G401 (cell line): Measurements from ENCODE around the gene OLA1. TPM values are rescaled to one million over a fixed set of nuclear protein-coding genes. Genes with fewer than 3 reads are reported as not detected.

Experiments
- DNase-seq: peaks from one replicate; pipeline ENCODE4 v3.0.0-alpha.2; 2015; ENCODE audit warnings: low spot score
- in situ Hi-C: cut with HindIII; loops from 2 replicates; pipeline ENCODE4 v1.10.0; 2016; ENCODE audit warnings: low sequenced_read_pairs, mixed read lengths
- total RNA-seq: library from RNA; depleted of rRNA; stranded (reverse); fragments of >200 nt; shearing (Covaris generic); gene quantifications from 2 replicates; pipeline ENCODE4 v1.2.3, GENCODE V29; 2014

The OLA1 gene
- total RNA-seq, 1 experiment from 2014 or later, result 250 TPM

- DNase-seq, result no peak
- in situ Hi-C loops, result no loop called here
Observed at GRCh38 chr2:174051741-174052583, 196.4 kb downstream of the OLA1 start.

GRCh38 chr2:174051068-174051467, 197.3 kb downstream of the OLA1 start:
- in situ Hi-C loops, result no loop called here
- no peak for DNase-seq

- DNase-seq, result no peak
- in situ Hi-C loops, result no loop called here
Observed at GRCh38 chr2:174049895-174050294, 198.4 kb downstream of the OLA1 start.

- in situ Hi-C loops, result no loop called here
- DNase-seq, result no peak
Observed at GRCh38 chr2:174048243-174048642, 200.1 kb downstream of the OLA1 start.

- no peak for DNase-seq
- in situ Hi-C loops, result no loop called here
Observed at GRCh38 chr2:174047746-174048145, 200.6 kb downstream of the OLA1 start.

- DNase-seq, result no peak
- in situ Hi-C loops, result no loop called here
Observed at GRCh38 chr2:174046172-174046571, 202.2 kb downstream of the OLA1 start.

- in situ Hi-C loops, result no loop called here
Observed at GRCh38 chr2:174044556-174044955, 203.8 kb downstream of the OLA1 start.

GRCh38 chr2:174040417-174040701, 208.0 kb downstream of the OLA1 start:
- DNase-seq, result no peak
- in situ Hi-C loops, result no loop called here

More at GRCh38 chr2:174044556-174044955, 203.8 kb downstream of the OLA1 start:
- no peak for DNase-seq

- in situ Hi-C loops, result no loop called here
- peak; percentile 84 for DNase-seq
Observed at GRCh38 chr2:174039551-174040416, 208.5 kb downstream of the OLA1 start.

GRCh38 chr2:174038462-174038861, 209.9 kb downstream of the OLA1 start:
- in situ Hi-C loops, result no loop called here
- DNase-seq, result no peak

- no peak for DNase-seq
- in situ Hi-C loops, result no loop called here
Observed at GRCh38 chr2:174036825-174037224, 211.5 kb downstream of the OLA1 start.

- in situ Hi-C loops, result no loop called here
Observed at GRCh38 chr2:174035981-174036742, 212.2 kb downstream of the OLA1 start.

GRCh38 chr2:174035117-174035635, 213.2 kb downstream of the OLA1 start:
- in situ Hi-C loops, result no loop called here
- no peak for DNase-seq

More at GRCh38 chr2:174035981-174036742, 212.2 kb downstream of the OLA1 start:
- DNase-seq, result no peak

GRCh38 chr2:174033163-174033550, 215.2 kb downstream of the OLA1 start:
- no peak for DNase-seq
- in situ Hi-C loops, result no loop called here

GRCh38 chr2:174031226-174031625, 217.1 kb downstream of the OLA1 start:
- no peak for DNase-seq

GRCh38 chr2:174028935-174029334, 219.4 kb downstream of the OLA1 start:
- DNase-seq, result no peak

More at GRCh38 chr2:174031226-174031625, 217.1 kb downstream of the OLA1 start:
- in situ Hi-C loops, result no loop called here

GRCh38 chr2:174027956-174028355, 220.4 kb downstream of the OLA1 start:
- peak; percentile 61 for DNase-seq
- in situ Hi-C loops, result no loop called here

More at GRCh38 chr2:174028935-174029334, 219.4 kb downstream of the OLA1 start:
- in situ Hi-C loops, result no loop called here

- no peak for DNase-seq
- in situ Hi-C loops, result no loop called here
Observed at GRCh38 chr2:174026122-174026845, 222.0 kb downstream of the OLA1 start.
